Gastroesophageal sphincter (tissue), 3 donors: ENCODE data around the gene THRB.

Experiments used
- CTCF ChIP-seq, 4 experiments: fragments of 200-600 bp in 2 of 4; fragments of 450-650 bp in 2 of 4; sonication (generic) in 1 of 4; IDR thresholded peaks; one replicate each; pipeline ENCODE4 v1.5.1; 2017 to 2019; ENCODE audit warnings: antibody characterized with exemption in 4 of 4, mild to moderate bottlenecking in 2 of 4, moderate library complexity in 2 of 4
- EP300 ChIP-seq: sonication (generic); formaldehyde crosslinking; IDR thresholded peaks from one replicate; pipeline ENCODE4 v1.6.1; 2017; ENCODE audit warnings: antibody characterized with exemption, mild to moderate bottlenecking
- POLR2A ChIP-seq, 2 donors: fragments of 450-650 bp; IDR thresholded peaks; one replicate each; pipeline ENCODE4 v1.6.1; 2017; ENCODE audit warnings: antibody characterized with exemption in 2 of 2, mild to moderate bottlenecking in 2 of 2, moderate library complexity in 1 of 2
- POLR2AphosphoS5 ChIP-seq: sonication (generic); formaldehyde crosslinking; IDR thresholded peaks from one replicate; pipeline ENCODE4 v1.6.1; 2017; ENCODE audit warnings: antibody characterized with exemption

- TF ChIP-seq POLR2A (IDR thresholded peaks at IDR 0.05) (no peak), CTCF (IDR thresholded peaks at IDR 0.05) (no peak), POLR2AphosphoS5 (no peak), EP300 (no peak)
These were observed 89.6 kb downstream of the THRB start for GRCh38 chr3:24405057-24405456.
